Tibial nerve (tissue), 4 donors: ENCODE measurements around the gene LPIN2.

Experiments used
- CTCF ChIP-seq, 5 experiments: fragments of 200-600 bp in 3 of 5; fragments of 450-650 bp in 2 of 5; sonication (generic) in 3 of 5; IDR thresholded peaks; one replicate each; pipeline ENCODE4 v1.5.1; 2016 to 2019; ENCODE audit warnings: antibody characterized with exemption in 5 of 5, mild to moderate bottlenecking in 3 of 5, moderate library complexity in 2 of 5
- EP300 ChIP-seq, 2 donors: sonication (generic); formaldehyde crosslinking; IDR thresholded peaks; one replicate each; pipeline ENCODE4 v1.6.1; 2017; ENCODE audit warnings: antibody characterized with exemption in 2 of 2, mild to moderate bottlenecking in 1 of 2

GRCh38 chr18:3057526-3057925, 44.6 kb upstream of the LPIN2 start:
- TF ChIP-seq CTCF (IDR thresholded peaks at IDR 0.05): no peak
- TF ChIP-seq EP300 (IDR thresholded peaks at IDR 0.05): no peak
